ENCODE results near the gene CNN1.
A peak's percentile ranks its signal among the peaks of the same experiment; 100 is the strongest.

Gene CNN1

DNA sequence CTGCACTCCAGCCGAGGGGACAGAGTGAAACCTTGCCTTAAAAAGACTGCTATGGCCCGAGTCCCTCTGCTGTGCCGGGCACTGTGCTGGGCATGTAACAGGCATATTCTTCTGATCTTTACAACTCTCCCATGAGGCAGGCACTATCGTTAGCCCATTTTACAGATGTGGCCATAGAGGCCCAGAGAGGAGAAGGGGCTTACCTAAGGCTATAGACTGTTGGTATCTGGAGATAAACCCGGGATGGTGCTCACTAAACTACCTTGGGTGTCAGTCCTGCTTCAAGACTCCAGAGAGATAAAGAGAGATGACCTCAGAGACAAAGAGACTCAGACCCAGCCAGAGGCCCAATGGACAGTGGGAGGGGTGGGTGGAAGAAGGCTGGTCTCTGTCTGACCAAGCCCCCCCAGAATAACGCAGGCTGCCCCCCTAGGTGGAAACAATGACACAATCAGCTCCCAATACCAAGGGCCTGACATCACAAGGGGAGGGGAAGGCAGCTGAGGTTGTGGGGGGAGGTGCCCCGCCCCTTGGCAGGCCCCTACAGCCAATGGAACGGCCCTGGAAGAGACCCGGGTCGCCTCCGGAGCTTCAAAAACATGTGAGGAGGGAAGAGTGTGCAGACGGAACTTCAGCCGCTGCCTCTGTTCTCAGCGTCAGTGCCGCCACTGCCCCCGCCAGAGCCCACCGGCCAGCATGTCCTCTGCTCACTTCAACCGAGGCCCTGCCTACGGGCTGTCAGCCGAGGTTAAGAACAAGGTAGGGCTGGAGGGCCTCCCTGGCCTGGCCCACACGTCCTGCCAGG lies at the start of gene CNN1:
Gene CNN1 (plus strand): TSS at position 620 of the 805 bp plus-strand sequence. CDS start 77 bp downstream, at position 697.
- DNase-seq (ENCODE audit: low read depth in 2 of 2) = no peak

DNA sequence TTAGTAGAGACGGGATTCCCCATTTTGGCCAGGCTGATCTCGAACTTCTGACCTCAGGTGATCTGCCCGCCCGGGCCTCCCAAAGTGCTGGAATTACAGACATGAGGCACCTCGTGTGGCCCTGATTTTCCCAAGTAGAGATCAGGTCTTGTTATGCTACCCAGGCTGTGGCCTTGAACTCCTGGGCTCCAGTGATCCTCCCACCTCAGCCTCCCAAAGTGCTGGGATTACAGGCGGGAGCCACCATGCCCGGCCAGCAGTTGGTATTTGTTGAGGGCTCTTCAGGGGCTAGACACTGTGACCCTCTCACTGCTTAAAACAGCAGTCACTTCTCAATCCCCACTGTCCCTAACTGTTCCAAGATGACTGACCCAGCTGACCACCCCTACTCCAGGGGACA lies 49.3 kb upstream of the CNN1 start:
- no peak for DNase-seq (ENCODE audit: low read depth in 2 of 2)

DNA sequence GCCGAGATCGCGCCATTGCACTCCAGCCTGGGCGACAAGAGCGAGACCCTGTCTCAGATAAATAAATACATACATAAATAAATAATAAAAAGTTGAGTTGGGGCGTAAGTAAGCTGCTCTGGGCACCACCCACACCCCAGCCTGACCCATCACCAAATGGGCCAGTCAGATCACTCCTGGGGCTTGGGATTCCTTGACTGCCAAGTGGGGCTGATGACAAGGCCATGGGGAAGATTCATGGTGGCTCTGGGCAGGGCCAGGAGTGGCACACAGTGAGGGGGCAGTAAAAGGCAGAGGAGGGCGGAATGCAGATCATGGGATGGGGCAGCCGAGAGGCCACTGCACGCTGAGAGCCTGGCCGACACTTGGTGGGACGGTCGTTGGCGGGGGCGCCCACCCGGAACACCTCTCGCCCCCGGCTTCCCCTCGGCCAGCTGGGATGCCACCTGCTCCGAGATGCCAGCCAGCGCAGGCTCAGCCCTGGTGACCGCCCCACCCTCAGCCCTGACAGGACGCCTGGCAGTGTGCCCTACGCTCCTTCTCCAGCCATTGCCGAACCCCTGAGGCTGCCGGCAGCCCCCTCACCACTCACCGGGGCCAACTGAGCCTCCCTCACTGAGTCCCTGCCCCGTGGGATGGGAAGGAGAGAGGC lies 43.9 kb upstream of the CNN1 start:
- DNase-seq (ENCODE audit: low read depth in 2 of 2) = no peak

DNA sequence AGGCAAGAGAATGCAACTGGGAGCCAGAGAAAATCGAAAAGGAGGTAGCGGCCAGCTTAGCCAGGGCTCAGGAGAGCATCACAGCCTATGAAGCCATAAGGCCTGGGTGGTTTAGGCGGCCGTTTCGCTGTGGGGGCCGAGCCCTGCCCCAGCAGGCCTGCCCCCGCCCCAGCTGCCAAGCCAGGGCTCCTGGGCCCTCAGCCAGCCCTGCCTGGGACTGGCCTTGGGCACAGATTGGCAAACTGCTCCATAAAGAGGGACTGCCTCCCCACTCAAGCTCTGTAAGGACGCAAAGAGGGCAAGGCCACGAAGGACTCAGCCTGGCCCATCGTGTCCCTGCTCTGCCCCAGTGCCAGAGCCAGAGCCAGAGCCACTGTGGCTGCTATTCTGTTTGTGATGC lies 43.2 kb upstream of the CNN1 start:
- DNase-seq (ENCODE audit: low read depth in 2 of 2) = no peak

DNA sequence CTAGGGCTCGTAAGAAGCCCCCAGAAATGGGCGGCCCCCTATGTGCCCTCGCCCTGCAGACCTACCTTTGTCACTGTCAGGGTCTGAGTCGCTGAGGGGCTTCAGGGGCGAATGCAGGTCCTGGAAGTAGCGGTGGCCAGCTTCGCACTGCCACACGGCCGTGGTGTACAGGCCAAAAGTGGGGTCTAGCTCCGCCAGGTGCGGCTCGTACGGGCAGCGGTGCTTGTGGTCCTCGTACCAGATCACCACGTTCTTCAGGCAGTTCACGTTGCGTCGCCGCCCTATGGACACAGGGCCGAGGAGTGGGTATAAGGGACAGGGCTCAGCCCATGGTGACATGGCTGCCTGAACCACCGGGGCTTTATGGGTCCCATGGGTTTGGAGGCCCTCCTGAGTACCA lies 42.8 kb upstream of the CNN1 start:
- no peak for DNase-seq (ENCODE audit: low read depth in 2 of 2)

DNA sequence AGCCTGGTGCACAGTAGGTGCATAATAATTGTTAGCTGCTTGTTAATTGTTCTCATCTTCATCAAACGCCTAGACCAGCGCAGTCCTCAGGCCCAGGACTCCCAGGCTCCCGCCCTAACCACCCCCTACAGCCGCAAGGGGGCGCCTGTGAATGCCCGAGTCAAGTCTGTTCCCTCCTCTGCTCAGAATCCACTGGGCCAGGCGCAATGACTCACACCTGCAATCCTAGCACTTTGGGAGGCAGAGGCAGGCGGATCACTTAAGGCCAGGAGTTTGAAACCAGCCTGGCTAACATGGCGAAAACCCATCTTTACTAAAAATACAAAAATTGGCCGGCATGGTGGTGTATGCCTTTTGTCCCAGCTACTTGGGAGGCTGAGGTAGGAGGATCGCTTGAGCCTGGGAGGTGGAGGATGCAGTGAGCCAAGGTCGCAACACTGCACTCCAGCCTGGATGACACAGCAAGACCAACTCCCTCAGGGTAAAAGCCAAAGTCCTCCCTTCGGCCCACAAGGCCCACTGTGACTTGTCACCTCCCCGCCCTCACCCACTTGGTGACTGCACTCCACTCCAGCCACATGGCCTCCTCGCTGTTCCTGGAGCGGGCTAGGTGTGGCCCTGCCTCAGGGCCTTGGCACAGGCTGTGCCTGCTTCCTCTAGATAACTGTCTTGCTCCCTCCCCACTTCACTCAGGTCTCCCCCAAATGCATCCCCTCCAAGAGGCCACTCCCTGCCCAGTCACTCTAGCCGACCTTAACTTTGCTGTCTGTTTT lies 42.1 kb upstream of the CNN1 start:
- peak; percentile 25 to 29 for DNase-seq (ENCODE audit: low read depth in 2 of 2)

DNA sequence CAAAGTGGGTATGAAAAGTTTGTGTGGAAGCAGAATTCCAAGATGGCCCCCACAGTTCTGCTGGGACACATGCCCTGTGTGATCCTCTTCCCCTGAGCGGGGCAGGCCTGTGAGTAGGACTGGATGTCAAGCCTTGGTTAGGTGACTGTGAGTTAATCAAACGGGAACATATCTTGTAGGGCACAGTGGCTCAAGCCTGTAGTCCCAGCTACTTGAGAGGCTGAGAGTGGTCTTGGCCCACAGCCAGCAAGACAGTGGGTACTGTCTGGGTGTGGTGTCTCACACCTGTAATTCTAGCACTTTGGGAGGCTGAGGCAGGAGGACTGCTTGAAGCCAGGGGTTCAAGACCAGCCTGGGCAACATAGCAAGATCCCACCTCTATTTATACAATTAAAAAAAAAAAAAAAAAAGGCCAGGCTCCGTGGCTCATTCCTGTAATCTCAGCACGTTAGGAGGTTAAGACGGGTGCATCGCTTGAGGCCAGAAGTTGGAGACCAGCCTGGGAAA lies 39.4 kb upstream of the CNN1 start:
- DNase-seq (ENCODE audit: low read depth in 2 of 2) = no peak

DNA sequence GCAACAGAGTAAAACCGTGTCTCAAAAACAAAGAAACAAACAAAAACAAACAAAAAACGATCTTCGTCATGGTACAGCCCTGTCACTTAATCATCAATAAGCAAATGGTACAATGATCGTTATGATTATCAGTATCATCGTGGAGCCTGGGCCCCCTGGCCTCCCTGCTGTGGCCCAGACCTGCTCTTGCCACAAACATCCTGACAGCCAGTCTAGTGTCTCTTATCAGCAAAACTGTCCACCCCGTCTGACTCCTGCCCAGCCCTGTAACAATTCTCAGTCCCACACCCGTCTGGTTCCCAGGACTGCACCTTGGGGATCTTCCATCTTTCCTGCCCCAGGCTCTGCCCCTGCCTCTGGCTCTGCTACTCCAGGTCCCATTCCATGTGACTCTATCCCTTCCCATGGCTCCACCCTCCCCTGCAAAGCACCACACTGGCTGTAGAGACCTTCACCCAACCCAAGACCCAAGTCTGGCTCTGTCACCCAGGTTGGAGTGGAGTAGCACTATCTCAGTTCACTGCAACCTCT lies 38.7 kb upstream of the CNN1 start:
- no peak for DNase-seq (ENCODE audit: low read depth in 2 of 2)

DNA sequence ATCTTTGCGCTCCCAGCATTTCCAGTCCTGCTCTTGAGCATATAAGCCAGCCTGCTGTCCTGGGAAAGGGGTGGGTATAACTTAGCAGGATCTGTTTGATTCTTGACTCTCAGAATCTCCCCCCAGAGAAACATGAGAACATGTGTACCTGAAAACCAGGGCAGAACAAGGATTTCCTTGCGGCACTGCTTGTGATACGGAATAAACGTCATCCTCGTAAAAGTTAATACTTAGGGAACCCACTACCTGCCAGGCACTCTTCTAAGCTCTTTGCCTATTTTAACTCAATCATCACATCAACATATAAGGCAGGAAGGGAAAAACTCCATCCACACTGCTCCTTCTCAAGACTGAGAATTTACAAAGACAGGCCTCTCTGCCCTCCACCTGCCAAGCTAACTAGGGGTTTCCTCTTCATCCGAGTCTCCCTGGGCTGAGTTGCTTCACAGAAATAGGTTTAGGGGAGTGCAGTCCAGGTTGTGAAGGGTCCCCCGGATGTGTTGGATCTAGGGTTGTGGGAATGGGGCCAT lies 34.1 kb upstream of the CNN1 start:
- DNase-seq (ENCODE audit: low read depth in 2 of 2) = no peak

DNA sequence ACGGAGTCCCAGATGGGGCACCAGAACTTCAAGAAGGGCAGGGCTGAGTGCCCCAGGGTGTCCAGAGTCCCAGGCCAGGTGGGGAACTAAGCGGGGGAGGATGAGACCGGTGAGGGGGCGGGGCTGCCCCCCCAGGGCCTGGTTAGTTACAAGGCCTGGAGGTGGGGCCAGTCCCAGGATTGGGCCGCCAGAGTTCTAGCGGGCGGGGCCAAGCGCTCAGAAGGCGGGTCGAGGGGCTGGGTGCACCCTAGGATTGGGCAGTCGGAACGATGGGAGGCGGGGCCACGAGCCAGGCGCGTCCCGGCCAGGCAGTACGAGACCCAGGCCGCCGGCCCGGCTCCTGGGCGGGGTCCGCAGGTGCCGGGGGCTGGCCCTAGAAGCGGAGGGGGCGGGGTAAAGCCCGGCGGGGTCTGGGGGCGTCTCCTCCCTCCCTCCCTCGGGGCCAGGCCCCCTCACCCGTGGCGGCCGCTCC lies 33.6 kb upstream of the CNN1 start:
- DNase-seq (ENCODE audit: low read depth in 2 of 2) = peak; percentile 91 to 93

DNA sequence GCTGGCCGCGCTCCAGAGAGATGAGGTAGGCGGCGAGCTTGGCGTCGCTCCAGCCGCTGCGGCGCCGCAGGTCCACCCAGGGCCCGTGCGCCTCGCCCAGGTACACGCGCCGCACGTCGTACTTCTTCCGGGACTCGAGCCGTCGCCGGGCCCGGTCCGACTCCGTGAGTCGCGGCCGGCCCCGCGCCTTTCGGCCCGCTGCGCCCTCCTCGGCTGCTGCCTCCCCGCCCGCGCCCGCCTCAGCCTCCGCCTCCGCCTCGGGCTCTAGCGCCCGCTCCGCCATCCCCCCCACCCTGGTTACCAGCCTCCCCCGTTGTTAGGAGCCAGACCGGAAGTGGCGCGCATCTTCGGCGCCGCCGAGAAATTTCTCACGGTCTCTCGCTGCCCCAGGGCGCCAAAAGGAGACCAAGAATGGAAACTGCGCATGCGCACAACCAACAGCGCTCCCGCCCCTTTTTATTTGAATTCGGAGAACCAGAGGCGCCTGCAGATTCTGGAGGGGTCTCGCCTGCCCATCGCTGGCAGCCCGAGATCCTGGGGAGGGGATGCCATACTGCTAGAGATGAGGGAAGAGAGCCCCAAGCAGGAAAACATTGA lies 33.0 kb upstream of the CNN1 start, which contains the start of gene ZNF653:
Gene ZNF653 (minus strand): TSS at position 336 of the 597 bp plus-strand sequence. CDS start 53 bp downstream, at position 283.
- peak; percentile 93 for DNase-seq (ENCODE audit: low read depth in 2 of 2)

DNA sequence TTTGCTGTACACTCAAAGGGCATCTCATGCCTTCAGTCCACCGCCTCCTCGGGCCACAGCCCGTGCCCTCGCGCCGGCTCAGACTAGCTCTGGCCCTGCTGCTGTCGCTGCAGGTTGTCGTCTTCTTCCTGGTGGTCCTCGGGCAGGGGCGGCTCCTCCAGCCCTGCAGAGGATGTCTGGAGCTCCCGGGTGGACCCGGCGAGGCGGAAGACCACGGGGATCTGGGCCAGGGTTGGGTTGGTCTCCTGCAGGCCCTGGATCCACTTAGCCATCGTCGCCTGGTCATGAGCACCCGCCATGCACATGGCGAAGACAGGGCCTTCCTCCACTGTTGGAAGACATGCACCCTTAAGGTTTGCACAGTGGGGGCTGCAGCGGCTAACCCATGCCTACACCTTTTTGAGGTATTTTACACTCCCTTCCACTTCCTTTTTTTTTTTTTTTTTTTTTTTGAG lies 32.5 kb upstream of the CNN1 start:
- no peak for DNase-seq (ENCODE audit: low read depth in 2 of 2)

DNA sequence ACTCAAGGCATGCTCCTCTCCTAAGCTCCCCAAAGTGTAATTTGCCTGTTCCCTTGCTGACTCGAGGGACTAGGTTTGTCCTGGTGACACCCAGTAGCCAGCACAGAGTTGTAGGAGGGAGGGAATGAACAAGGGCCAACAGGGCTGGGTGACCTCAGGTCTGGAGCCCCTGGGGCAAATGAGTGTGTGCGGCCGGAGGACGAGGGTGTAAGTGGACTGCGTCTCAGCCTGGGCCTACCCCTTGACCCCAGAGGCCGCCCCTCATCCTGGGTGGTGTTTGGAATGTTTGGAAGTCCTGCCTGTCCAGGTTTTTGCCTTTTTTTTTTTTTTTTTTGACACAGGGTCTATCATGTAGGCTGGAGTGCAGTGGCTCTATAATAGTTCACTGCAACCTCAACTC lies 31.7 kb upstream of the CNN1 start:
- no peak for DNase-seq (ENCODE audit: low read depth in 2 of 2)

DNA sequence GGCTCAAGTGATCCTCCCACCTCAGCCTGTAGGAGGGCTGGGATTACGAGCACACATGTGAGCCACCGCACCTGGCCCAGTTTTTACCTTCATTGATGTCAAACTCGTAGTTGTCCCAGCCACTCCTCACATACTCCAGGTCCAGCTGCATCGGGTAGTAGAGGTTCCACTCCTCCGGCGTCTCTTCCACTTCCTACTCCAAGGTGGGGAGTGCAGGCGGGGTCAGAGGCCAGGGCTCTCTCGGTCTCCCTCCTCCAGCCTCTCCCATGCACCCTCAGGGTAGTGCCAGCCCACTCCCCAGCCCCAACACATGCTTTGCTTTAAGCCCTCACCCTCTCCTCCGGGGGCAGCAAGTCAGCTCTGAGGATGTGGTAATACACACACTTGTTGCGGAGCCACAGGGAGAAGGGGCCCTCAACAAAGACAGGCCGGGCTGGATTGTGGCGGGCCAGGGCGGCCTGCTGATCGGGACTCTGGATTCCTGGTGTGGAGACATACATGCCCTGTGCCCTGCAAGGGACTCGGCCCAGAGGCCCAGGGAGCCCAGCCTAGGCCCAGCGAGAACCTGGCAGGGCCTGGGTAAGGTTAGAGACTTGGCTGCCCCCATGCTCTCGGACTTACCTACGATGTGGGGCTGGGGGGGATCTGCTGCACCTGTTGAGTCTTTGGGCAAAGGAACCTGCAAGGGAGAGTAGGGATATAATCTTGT lies 31.1 kb upstream of the CNN1 start:
- DNase-seq (ENCODE audit: low read depth in 2 of 2) = no peak

DNA sequence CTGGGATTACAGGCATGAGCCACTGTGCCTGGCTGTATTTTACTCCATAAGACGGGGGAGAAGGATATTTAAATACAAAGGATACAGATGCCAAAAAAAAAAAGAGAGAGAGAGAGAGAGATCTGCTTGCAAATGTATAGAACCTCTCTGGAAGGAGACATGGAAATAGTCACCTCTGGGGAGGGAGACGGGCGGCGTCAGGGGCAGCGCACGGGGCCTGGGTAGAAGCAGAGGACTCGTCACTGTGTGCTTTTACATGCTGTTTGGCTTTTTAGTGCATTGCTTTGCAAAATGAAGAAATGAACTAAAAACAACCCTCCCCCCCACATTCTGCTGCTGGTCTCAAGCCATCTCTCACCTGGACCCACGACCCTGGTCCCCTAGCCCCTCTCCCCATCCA lies 28.2 kb upstream of the CNN1 start:
- no peak for DNase-seq (ENCODE audit: low read depth in 2 of 2)

DNA sequence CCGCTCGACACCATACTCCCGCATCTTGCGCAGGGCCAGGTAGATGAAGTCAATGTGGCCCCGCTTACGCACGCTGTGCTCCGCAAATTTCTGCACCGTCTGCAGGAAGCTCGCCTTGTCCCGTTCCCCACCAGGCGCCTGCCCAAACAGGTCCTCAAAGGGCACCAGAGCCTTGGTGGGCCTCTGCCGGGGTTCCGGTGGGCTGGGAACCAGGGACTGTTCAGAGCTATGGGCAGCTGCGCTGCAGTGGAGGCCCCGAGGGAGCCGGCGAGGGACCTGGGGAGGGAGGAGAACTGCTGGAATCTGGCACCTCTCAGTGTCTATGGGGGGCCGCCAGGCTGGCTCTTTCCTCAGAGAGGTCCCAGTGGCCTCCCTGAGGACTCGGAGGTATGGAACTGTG lies 24.7 kb upstream of the CNN1 start:
- DNase-seq (ENCODE audit: low read depth in 2 of 2) = no peak

DNA sequence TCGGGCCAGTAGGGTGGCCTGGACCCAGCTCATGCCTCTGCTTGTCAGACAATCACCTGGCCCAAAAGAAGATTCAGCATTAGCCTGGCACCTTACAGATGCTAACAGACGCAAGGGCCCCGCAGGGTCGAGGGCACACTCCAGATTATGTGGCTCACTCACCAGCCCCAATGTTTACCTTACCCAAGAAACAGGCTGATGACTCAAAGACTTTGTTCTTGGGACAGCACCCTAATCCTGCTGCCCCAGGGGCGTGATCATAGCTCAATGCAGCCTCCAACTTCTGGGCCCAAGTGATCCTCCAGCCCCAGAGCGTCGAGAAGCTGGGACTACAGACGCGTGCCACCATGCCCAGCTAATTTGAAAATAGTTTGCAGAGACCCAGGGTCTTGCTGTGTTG lies 19.5 kb upstream of the CNN1 start:
- DNase-seq (ENCODE audit: low read depth in 2 of 2) = no peak

DNA sequence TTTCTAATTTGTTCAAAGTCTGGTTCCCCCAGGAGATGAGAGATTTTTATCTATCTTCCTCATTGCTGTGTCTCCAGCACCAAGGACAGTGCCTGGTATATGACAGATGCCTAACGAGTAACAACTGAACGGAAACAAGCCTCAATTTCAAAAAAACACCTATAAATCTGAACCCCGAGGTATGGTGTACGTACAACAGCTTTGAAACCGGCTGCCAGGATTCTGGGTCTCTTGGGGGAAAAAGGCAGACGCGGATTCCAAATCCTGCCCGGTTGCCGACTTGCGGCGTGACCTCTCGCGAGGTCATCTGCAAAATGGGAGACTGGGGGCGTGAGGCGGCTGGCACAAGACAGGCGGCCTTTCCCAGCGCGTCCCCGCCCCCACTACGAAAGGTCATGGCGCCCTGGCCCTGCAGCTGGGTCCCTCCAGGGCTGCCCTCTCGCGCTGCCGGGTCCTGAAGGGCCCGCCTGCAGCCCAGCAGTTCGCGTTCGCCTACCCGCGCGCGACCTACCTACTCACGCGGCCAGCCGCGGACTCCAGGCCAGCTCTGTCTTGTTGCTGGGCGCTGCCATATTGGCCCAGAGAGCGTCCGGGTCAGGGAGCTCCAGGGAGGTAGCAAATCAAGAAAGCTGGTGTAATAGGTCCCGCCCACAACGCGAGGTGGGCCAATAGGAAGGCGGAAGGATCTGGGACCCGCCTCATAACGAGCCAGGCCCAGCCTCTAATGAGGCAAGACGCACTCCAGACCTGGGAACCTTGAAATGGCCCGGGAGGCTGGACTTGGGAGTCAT lies 9.9 kb upstream of the CNN1 start, which contains the start of gene ECSIT:
Gene ECSIT (minus strand): TSS at position 584 of the 791 bp plus-strand sequence. CDS start 9,964 bp downstream, outside the sequence.
- peak; percentile 82 to 86 for DNase-seq (ENCODE audit: low read depth in 2 of 2)

DNA sequence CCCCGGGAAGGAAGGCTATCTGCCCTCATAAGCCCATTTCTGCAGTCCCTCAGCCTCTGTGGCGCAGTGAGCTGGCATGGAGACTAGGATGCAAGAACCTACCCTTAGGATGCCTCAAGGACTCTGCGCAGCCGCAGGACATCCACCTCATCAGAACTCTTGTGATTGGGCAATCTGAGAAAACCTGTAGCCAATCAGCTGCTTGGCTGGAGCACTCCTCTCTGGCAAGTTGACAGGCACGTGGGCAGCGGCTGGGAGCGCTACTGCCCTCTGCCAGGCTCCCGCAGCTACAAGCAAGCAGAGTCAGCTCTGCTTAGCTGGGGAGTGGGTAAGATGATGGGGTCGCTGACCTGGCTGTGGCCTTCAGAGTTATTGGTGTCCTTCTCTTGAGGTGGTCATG lies 8.2 kb upstream of the CNN1 start:
- no peak for DNase-seq (ENCODE audit: low read depth in 2 of 2)

DNA sequence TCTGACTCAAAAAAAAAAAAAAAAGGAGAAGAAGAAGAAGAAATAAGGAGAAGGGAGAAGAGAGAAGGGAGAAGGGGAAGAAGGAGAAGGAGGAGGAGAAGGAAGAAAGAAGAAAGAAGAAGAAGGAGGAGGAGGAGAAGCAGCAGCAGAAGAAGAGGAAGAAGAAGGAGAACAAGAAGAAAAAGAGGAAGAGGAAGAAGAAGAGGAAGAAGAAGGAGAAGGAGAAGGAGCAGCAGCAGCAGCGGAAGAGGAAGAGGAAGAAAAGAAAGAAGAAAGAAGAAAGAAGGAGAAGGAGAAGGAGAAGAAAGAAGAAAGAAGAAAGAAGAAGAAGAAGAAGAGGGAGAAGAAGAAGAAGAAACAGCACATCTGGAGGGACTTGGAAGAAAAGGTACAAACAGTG lies 4.1 kb upstream of the CNN1 start:
- no peak for DNase-seq (ENCODE audit: low read depth in 2 of 2)
